ENCODE data around the gene RDH16.
"Not testable (repeated sequence)": the region's sequence is repeated elsewhere in the genome, so short reads cannot be mapped to it uniquely, and the experiment has no call there.

RDH16 gene

DNA sequence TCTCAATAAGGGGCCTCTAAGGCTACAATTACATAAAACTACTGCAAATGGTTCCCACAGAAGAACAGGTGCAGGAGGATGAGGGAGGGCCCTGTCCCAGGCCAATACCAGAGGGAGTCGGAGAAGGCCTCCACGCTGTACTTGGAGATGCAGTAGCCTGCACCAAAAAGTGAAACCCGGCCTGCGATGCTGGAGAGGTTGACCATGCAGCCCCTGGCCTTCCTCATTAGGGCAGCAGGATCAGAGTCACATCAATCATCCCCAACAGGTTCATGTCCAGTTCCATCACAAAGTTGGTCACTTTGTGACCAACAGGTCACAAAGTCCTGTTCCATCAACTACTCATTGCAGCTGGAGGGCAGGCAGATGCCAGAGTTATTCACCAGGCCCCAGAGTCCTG lies 26.0 kb upstream of the RDH16 start:
- no peak for TF ChIP-seq EZH2phosphoT487 (IDR thresholded peaks at IDR 0.05; ENCODE audit: borderline replicate concordance, low read length)
- TF ChIP-seq, protein P1, sequence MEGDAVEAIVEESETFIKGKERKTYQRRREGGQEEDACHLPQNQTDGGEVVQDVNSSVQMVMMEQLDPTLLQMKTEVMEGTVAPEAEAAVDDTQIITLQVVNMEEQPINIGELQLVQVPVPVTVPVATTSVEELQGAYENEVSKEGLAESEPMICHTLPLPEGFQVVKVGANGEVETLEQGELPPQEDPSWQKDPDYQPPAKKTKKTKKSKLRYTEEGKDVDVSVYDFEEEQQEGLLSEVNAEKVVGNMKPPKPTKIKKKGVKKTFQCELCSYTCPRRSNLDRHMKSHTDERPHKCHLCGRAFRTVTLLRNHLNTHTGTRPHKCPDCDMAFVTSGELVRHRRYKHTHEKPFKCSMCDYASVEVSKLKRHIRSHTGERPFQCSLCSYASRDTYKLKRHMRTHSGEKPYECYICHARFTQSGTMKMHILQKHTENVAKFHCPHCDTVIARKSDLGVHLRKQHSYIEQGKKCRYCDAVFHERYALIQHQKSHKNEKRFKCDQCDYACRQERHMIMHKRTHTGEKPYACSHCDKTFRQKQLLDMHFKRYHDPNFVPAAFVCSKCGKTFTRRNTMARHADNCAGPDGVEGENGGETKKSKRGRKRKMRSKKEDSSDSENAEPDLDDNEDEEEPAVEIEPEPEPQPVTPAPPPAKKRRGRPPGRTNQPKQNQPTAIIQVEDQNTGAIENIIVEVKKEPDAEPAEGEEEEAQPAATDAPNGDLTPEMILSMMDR (IDR thresholded peaks at IDR 0.05; ENCODE audit: low read depth, low read length, poor library complexity, severe bottlenecking), result no peak
- Histone ChIP-seq H3K4me2 (ENCODE audit: low read length) (no peak overlapping the region), H3K9me2 (replicated peaks; ENCODE audit: control insufficient read depth, low read length) (no peaks in the 10 kb centered on the region), H3K9me3 (ENCODE audit: control insufficient read depth, insufficient read depth, low read length) (no peaks in the 10 kb centered on the region), H3F3A (ENCODE audit: control insufficient read depth, insufficient read depth) (no peaks in the 10 kb centered on the region), H3K4me3 (ENCODE audit: low read length) (no peak overlapping the region), H4K20me1 (ENCODE audit: control insufficient read depth, insufficient read depth, low read depth, low read length) (no peaks in the 10 kb centered on the region), H3K79me2 (ENCODE audit: control insufficient read depth, low read length) (no peaks in the 10 kb centered on the region), H3K4me1 (ENCODE audit: control insufficient read depth, low read length) (peaks cover 9% of the 10 kb centered on the region), H3K27ac (ENCODE audit: low read depth, low read length) (no peak overlapping the region), H3K36me3 (ENCODE audit: control insufficient read depth, low read length) (no peaks in the 10 kb centered on the region), H3K27me3 (ENCODE audit: control insufficient read depth, low read length) (peaks cover 7% of the 10 kb centered on the region)

DNA sequence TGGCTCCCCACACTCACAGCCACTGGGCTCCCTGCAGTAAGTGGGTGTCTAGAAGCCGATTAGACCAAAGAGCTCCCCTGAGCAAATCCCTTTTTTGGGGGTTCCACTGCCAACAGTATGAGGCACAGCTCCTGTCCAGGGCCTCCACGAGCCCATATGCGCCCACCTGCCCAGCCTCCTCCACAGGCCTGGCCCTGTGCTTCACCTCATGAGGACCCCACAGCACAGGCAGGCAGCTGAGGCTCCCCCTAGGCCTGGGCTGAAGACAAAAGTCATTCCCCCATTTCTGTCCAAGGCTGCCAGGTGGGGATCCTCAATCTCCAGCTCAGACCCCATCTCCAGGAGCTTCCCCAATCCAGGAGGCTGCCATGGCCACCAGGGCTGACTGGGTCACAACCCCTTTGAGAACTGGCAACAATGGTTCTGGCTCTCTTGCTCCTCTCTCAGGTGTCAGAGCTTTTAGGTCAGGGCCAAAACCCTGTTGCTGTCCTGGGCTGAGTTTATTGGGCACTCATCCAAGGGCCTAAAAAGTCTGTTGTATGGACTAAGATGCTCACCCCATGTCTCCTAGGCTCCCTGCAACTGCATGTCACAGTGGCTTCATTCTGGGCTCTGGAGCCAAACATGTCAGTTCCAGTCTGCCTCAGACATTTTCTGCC lies 25.3 kb upstream of the RDH16 start:
- H3K79me2 ChIP-seq (ENCODE audit: control insufficient read depth, low read length); H3K27me3 ChIP-seq (ENCODE audit: control insufficient read depth, low read length); H3K27ac ChIP-seq (ENCODE audit: low read depth, low read length); H4K20me1 ChIP-seq (ENCODE audit: control insufficient read depth, insufficient read depth, low read depth, low read length); H3K36me3 ChIP-seq (ENCODE audit: control insufficient read depth, low read length); H3K4me1 ChIP-seq (ENCODE audit: control insufficient read depth, low read length); H3K9me3 ChIP-seq (ENCODE audit: control insufficient read depth, insufficient read depth, low read length); H3K9me2 ChIP-seq (replicated peaks; ENCODE audit: control insufficient read depth, low read length); H3K4me3 ChIP-seq (ENCODE audit: low read length); H3F3A ChIP-seq (ENCODE audit: control insufficient read depth, insufficient read depth); H3K4me2 ChIP-seq (ENCODE audit: low read length): not testable (repeated sequence)

DNA sequence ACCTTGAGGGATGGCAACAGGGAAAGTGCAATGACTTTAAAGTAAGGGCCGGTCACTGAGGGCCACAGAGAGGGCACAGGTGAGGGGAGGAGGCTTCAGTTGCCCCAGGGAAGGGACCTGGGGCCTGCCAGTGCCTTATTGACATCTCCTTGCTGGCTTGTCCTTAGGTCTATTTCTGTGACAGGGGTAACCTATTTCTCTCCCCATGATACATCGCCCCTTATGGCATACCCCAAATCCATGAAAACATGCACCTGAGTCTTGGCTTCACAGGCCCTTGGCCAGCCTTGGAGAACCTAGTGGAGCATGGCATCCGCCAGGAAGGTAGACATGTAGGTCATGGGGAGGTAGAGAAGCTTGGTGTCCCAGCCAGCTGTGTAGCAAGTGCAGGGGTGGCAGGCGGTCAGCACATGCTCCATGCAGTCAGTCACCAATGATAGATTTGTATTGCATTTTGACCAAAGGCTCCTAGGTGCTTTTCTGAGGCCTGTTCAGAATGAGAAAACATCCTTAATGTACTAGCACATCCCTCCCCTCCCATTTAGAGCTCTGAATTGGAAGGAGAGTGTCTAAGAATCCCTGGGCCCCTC lies 23.6 kb upstream of the RDH16 start:
- TF ChIP-seq, protein P1 (IDR thresholded peaks at IDR 0.05; ENCODE audit: low read depth, low read length, poor library complexity, severe bottlenecking), result no peak
- no peak for TF ChIP-seq EZH2phosphoT487 (IDR thresholded peaks at IDR 0.05; ENCODE audit: borderline replicate concordance, low read length)
- H3K27me3 ChIP-seq (ENCODE audit: control insufficient read depth, low read length), result no peaks in the 10 kb centered on the region; the same call in 1 of the 2 replicates
- H3K9me3 ChIP-seq (ENCODE audit: control insufficient read depth, insufficient read depth, low read length), result no peaks in the 10 kb centered on the region
- H3F3A ChIP-seq (ENCODE audit: control insufficient read depth, insufficient read depth), result no peaks in the 10 kb centered on the region
- H3K79me2 ChIP-seq (ENCODE audit: control insufficient read depth, low read length), result no peaks in the 10 kb centered on the region
- no peaks in the 10 kb centered on the region for H3K4me1 ChIP-seq (ENCODE audit: control insufficient read depth, low read length)
- H3K4me3 ChIP-seq (ENCODE audit: low read length), result no peak overlapping the region
- H4K20me1 ChIP-seq (ENCODE audit: control insufficient read depth, insufficient read depth, low read depth, low read length), result no peaks in the 10 kb centered on the region
- no peaks in the 10 kb centered on the region for H3K36me3 ChIP-seq (ENCODE audit: control insufficient read depth, low read length)
- H3K4me2 ChIP-seq (ENCODE audit: low read length), result no peak overlapping the region
- no peaks in the 10 kb centered on the region for H3K9me2 ChIP-seq (replicated peaks; ENCODE audit: control insufficient read depth, low read length)
- no peak overlapping the region for H3K27ac ChIP-seq (ENCODE audit: low read depth, low read length)

DNA sequence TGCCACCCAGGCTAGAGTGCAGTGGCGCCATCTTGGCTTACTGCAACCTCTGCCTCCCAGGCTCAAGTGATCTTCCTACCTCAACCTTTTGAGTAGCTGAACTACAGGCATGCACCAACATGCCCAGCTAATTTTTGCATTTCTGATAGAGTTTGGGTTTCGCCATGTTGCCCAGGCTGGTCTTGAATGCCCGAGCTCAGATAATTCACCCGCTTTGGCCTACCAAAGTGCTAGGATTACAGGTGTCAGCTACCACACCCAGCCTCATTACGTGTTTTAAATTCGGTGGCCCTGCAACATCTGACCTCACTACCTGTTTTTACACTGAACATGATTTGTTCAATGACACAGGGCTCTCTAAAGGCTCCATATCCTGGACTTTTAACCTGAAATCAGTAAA lies 22.9 kb upstream of the RDH16 start:
- no peaks in the 10 kb centered on the region for H4K20me1 ChIP-seq (ENCODE audit: control insufficient read depth, insufficient read depth, low read depth, low read length)
- no peaks in the 10 kb centered on the region for H3K4me1 ChIP-seq (ENCODE audit: control insufficient read depth, low read length)
- H3K4me2 ChIP-seq (ENCODE audit: low read length), result no peak overlapping the region
- H3K9me3 ChIP-seq (ENCODE audit: control insufficient read depth, insufficient read depth, low read length), result no peaks in the 10 kb centered on the region
- no peak overlapping the region for H3K27ac ChIP-seq (ENCODE audit: low read depth, low read length)
- H3F3A ChIP-seq (ENCODE audit: control insufficient read depth, insufficient read depth), result no peaks in the 10 kb centered on the region
- no peaks in the 10 kb centered on the region for H3K36me3 ChIP-seq (ENCODE audit: control insufficient read depth, low read length)
- no peaks in the 10 kb centered on the region for H3K79me2 ChIP-seq (ENCODE audit: control insufficient read depth, low read length)
- no peak overlapping the region for H3K4me3 ChIP-seq (ENCODE audit: low read length)
- H3K27me3 ChIP-seq (ENCODE audit: control insufficient read depth, low read length), result no peaks in the 10 kb centered on the region
- H3K9me2 ChIP-seq (replicated peaks; ENCODE audit: control insufficient read depth, low read length), result no peaks in the 10 kb centered on the region
- TF ChIP-seq, protein P1 (IDR thresholded peaks at IDR 0.05; ENCODE audit: low read depth, low read length, poor library complexity, severe bottlenecking), result no peak
- TF ChIP-seq EZH2phosphoT487 (IDR thresholded peaks at IDR 0.05; ENCODE audit: borderline replicate concordance, low read length), result no peak
